ENCODE results near the gene CTNNA3.

- TF ChIP-seq POLR2AphosphoS5 (IDR thresholded peaks at IDR 0.05) (no peak), POLR2A (IDR thresholded peaks at IDR 0.05) (no peak), CTCF (IDR thresholded peaks at IDR 0.05) (no peak)
Measured at GRCh38 chr10:65952086-65952485, 1743.9 kb downstream of the CTNNA3 start.

Measured in upper lobe of left lung (tissue), 4 donors.